ENCODE results near the gene BRINP2.

The BRINP2 gene, protein sequence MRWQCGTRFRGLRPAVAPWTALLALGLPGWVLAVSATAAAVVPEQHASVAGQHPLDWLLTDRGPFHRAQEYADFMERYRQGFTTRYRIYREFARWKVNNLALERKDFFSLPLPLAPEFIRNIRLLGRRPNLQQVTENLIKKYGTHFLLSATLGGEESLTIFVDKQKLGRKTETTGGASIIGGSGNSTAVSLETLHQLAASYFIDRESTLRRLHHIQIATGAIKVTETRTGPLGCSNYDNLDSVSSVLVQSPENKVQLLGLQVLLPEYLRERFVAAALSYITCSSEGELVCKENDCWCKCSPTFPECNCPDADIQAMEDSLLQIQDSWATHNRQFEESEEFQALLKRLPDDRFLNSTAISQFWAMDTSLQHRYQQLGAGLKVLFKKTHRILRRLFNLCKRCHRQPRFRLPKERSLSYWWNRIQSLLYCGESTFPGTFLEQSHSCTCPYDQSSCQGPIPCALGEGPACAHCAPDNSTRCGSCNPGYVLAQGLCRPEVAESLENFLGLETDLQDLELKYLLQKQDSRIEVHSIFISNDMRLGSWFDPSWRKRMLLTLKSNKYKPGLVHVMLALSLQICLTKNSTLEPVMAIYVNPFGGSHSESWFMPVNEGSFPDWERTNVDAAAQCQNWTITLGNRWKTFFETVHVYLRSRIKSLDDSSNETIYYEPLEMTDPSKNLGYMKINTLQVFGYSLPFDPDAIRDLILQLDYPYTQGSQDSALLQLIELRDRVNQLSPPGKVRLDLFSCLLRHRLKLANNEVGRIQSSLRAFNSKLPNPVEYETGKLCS

GRCh38 chr1:177170756-177171535 is at the start of gene BRINP2:
TSS of gene BRINP2 (plus strand) at chr1:177170958. CDS start at chr1:177229877, 58,919 bp downstream.
- Mint-ChIP-seq H3K27ac (no peak within 1 kb of the TSS), H3K9me3 (no peaks in the 10 kb centered on the region), H3K36me3 (ENCODE audit: low read depth) (no peaks in the 10 kb centered on the region), H3K4me3 (no peak within 1 kb of the TSS), H3K27me3 (ENCODE audit: low read depth) (peaks cover 6% of the 10 kb centered on the region), H3K4me1 (ENCODE audit: low read depth) (no peaks in the 10 kb centered on the region)

GRCh38 chr1:177122461-177123251 is 48.1 kb upstream of the BRINP2 start:
- Mint-ChIP-seq H3K9me3 (no peaks in the 10 kb centered on the region), H3K36me3 (ENCODE audit: low read depth) (no peaks in the 10 kb centered on the region), H3K27ac (no peak overlapping the region), H3K4me1 (ENCODE audit: low read depth) (no peaks in the 10 kb centered on the region), H3K27me3 (ENCODE audit: low read depth) (no peaks in the 10 kb centered on the region), H3K4me3 (no peak overlapping the region)

DNA sequence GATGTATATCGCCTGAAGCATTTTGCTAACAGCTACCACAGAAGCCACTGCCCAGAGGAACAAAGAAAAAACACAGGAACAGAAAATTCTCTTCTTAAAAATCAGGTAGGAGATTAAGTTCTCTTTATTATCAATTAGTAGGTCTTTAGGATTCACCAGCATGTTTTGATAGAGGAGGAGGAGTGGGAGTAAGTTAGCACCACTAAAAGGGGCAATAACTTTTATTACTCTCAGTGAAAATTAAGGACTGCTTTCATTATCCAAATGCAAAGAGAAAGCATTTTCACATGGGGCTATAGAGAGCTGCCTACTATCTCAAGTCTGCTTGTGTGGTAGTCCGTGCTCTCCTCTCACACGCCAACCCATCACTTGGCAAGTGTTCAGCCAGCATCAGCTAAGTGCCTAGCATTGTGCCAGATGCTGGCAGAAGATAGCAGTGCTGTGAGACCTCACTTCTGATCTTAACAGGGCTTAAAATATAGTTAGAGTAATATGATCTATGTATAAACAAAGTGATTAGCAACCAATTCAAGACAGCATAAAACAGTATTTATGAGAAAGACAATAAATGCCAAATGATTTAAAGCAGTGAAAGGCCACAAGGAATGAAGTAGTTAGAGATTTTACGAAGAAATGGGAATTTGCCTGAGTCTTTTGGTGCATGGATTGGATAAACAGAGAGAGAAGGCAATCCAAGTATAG is 46.0 kb upstream of the BRINP2 start:
- no peaks in the 10 kb centered on the region for H3K27me3 Mint-ChIP-seq (ENCODE audit: low read depth)
- no peaks in the 10 kb centered on the region for H3K4me1 Mint-ChIP-seq (ENCODE audit: low read depth)
- no peaks in the 10 kb centered on the region for H3K9me3 Mint-ChIP-seq
- H3K36me3 Mint-ChIP-seq (ENCODE audit: low read depth), result no peaks in the 10 kb centered on the region
- no peak overlapping the region for H3K4me3 Mint-ChIP-seq
- H3K27ac Mint-ChIP-seq, result no peak overlapping the region

GRCh38 chr1:177126267-177126666 is 44.5 kb upstream of the BRINP2 start:
- no peaks in the 10 kb centered on the region for H3K27me3 Mint-ChIP-seq (ENCODE audit: low read depth)
- H3K9me3 Mint-ChIP-seq, result no peaks in the 10 kb centered on the region
- H3K4me1 Mint-ChIP-seq (ENCODE audit: low read depth), result no peaks in the 10 kb centered on the region
- H3K36me3 Mint-ChIP-seq (ENCODE audit: low read depth), result no peaks in the 10 kb centered on the region
- H3K4me3 Mint-ChIP-seq, result no peak overlapping the region
- H3K27ac Mint-ChIP-seq, result no peak overlapping the region

DNA sequence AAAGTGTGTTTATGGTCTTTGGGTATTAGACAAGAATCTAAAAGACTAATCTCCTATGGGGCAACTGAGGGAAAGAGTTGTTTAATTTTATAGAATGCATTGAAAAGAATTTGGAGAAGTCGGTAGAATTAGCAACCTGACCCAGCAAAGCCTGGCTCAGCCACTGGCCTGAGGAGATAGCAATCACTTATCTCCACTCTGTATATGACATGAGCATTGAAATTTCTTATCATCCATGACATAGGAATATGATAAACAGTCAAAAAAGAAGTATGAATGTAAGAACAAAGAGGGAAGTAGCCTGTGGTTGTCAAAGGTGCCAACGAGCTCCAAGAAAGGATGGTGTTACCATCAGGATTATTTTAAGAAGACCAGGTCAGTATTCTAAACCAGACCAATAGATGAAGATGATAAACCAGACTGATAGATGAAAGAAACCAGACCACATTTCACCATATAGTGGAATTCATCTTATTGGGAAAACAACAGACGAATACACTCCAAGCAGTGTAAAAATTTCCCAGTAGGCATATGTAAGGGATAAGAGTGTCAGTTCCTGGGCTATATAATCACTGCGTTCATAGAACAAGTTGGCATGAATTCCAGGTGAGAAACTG is 42.0 kb upstream of the BRINP2 start:
- no peak overlapping the region for H3K4me3 Mint-ChIP-seq
- H3K36me3 Mint-ChIP-seq (ENCODE audit: low read depth), result no peaks in the 10 kb centered on the region
- no peaks in the 10 kb centered on the region for H3K4me1 Mint-ChIP-seq (ENCODE audit: low read depth)
- no peaks in the 10 kb centered on the region for H3K9me3 Mint-ChIP-seq
- no peaks in the 10 kb centered on the region for H3K27me3 Mint-ChIP-seq (ENCODE audit: low read depth)
- no peak overlapping the region for H3K27ac Mint-ChIP-seq

- H3K9me3 Mint-ChIP-seq, result no peaks in the 10 kb centered on the region
- no peaks in the 10 kb centered on the region for H3K27me3 Mint-ChIP-seq (ENCODE audit: low read depth)
- no peak overlapping the region for H3K4me3 Mint-ChIP-seq
- no peaks in the 10 kb centered on the region for H3K36me3 Mint-ChIP-seq (ENCODE audit: low read depth)
- no peak overlapping the region for H3K27ac Mint-ChIP-seq
- no peaks in the 10 kb centered on the region for H3K4me1 Mint-ChIP-seq (ENCODE audit: low read depth)
These were observed 40.3 kb upstream of the BRINP2 start for GRCh38 chr1:177130451-177130945.

GRCh38 chr1:177131723-177132122 is 39.0 kb upstream of the BRINP2 start:
- H3K9me3 Mint-ChIP-seq, result no peaks in the 10 kb centered on the region
- H3K4me3 Mint-ChIP-seq, result no peak overlapping the region
- H3K27me3 Mint-ChIP-seq (ENCODE audit: low read depth), result no peaks in the 10 kb centered on the region
- no peaks in the 10 kb centered on the region for H3K4me1 Mint-ChIP-seq (ENCODE audit: low read depth)
- no peaks in the 10 kb centered on the region for H3K36me3 Mint-ChIP-seq (ENCODE audit: low read depth)
- no peak overlapping the region for H3K27ac Mint-ChIP-seq

DNA sequence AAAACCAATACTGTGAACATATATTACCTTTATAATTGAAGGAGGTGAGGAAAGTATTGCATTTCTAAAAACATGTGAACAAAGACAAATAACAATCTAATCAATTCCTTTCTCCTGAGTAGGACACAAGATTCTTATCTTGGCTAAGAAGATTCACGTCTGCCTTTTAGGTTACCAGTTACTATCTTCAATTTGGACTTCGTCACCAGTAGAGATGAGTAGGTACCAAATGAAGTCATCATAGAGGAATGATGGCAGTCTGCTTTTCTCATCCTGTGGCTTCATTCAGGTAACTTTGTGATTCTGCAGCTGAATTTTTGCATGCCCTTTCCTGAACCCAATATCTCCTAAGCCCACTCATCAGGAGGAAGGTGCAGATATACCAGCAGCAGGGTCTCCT is 38.6 kb upstream of the BRINP2 start:
- Mint-ChIP-seq H3K4me3 (no peak overlapping the region), H3K36me3 (ENCODE audit: low read depth) (no peaks in the 10 kb centered on the region), H3K9me3 (no peaks in the 10 kb centered on the region), H3K27me3 (ENCODE audit: low read depth) (no peaks in the 10 kb centered on the region), H3K4me1 (ENCODE audit: low read depth) (no peaks in the 10 kb centered on the region), H3K27ac (no peak overlapping the region)

GRCh38 chr1:177133977-177134538 is 36.7 kb upstream of the BRINP2 start:
- no peak overlapping the region for H3K4me3 Mint-ChIP-seq
- no peaks in the 10 kb centered on the region for H3K9me3 Mint-ChIP-seq
- H3K27me3 Mint-ChIP-seq (ENCODE audit: low read depth), result no peaks in the 10 kb centered on the region
- no peaks in the 10 kb centered on the region for H3K4me1 Mint-ChIP-seq (ENCODE audit: low read depth)
- no peaks in the 10 kb centered on the region for H3K36me3 Mint-ChIP-seq (ENCODE audit: low read depth)
- no peak overlapping the region for H3K27ac Mint-ChIP-seq

DNA sequence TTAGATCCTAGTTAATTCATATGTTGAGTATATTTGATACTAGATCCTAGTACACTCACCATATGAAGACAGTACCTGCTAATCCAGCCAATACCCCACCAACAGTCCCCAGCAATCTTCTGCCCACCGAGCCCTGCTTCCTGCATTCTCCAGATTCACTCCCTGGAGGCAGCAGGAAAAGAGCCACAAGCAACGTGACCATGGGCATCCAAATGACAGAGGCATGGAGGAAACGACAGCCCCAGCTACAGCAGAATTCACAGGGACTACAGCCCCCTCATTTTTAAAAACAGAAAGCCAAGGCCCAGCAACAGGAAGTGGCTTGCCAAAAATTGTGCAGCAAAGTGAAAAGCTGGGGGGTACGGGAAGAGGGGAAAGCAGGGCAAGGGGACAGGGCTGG is 35.5 kb upstream of the BRINP2 start:
- Mint-ChIP-seq H3K36me3 (ENCODE audit: low read depth) (no peaks in the 10 kb centered on the region), H3K9me3 (no peaks in the 10 kb centered on the region), H3K27me3 (ENCODE audit: low read depth) (no peaks in the 10 kb centered on the region), H3K27ac (no peak overlapping the region), H3K4me3 (no peak overlapping the region), H3K4me1 (ENCODE audit: low read depth) (no peaks in the 10 kb centered on the region)

GRCh38 chr1:177137814-177138213 is 32.9 kb upstream of the BRINP2 start:
- Mint-ChIP-seq H3K9me3 (no peaks in the 10 kb centered on the region), H3K27ac (no peak overlapping the region), H3K4me3 (no peak overlapping the region), H3K4me1 (ENCODE audit: low read depth) (no peaks in the 10 kb centered on the region), H3K36me3 (ENCODE audit: low read depth) (no peaks in the 10 kb centered on the region), H3K27me3 (ENCODE audit: low read depth) (no peaks in the 10 kb centered on the region)

GRCh38 chr1:177138347-177138746 is 32.4 kb upstream of the BRINP2 start:
- Mint-ChIP-seq H3K36me3 (ENCODE audit: low read depth) (no peaks in the 10 kb centered on the region), H3K9me3 (no peaks in the 10 kb centered on the region), H3K27ac (no peak overlapping the region), H3K27me3 (ENCODE audit: low read depth) (no peaks in the 10 kb centered on the region), H3K4me1 (ENCODE audit: low read depth) (no peaks in the 10 kb centered on the region), H3K4me3 (no peak overlapping the region)

DNA sequence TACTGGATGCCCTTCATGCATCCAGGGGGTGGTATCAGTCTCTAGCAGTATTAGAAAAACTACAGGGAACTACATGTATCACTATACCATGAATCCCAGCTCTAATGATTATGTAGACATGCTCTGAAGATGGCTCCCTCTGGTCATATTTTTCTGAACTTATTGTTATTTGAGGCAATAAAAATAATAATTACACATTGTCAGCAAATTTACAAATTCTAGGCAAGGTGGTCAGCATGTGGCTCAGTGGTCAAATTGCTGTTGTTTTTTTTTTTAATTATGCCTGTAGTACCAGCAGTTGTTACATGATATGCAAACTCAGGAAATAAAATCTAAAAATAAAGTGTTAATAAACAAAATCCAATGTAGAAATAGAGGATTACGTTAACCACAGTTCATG is 28.7 kb upstream of the BRINP2 start:
- Mint-ChIP-seq H3K27ac (no peak overlapping the region), H3K27me3 (ENCODE audit: low read depth) (no peaks in the 10 kb centered on the region), H3K4me1 (ENCODE audit: low read depth) (no peaks in the 10 kb centered on the region), H3K36me3 (ENCODE audit: low read depth) (no peaks in the 10 kb centered on the region), H3K9me3 (no peaks in the 10 kb centered on the region), H3K4me3 (no peak overlapping the region)

All from T-helper 1 cell treated with Interleukin-12 subunit alpha and Interleukin-12 subunit beta and Interleukin-4 antibody, amounts not matched to agents 30 μg/mL and 1 μg/mL, for 36 hours (primary cell).